ENCODE results near the gene SMIM30. TPM values are rescaled to one million over a fixed set of nuclear protein-coding genes. Genes with fewer than 3 reads are reported as not detected.
"Not testable (repeated sequence)": the region's sequence is repeated elsewhere in the genome, so short reads cannot be mapped to it uniquely, and the experiment has no call there.

Gene SMIM30
- total and polyA plus RNA-seq, 2 of the 8 experiments (the other 6 are each of a cell fraction or from before 2014, with no cell fraction given): 35.2 to 49.7 TPM

DNA sequence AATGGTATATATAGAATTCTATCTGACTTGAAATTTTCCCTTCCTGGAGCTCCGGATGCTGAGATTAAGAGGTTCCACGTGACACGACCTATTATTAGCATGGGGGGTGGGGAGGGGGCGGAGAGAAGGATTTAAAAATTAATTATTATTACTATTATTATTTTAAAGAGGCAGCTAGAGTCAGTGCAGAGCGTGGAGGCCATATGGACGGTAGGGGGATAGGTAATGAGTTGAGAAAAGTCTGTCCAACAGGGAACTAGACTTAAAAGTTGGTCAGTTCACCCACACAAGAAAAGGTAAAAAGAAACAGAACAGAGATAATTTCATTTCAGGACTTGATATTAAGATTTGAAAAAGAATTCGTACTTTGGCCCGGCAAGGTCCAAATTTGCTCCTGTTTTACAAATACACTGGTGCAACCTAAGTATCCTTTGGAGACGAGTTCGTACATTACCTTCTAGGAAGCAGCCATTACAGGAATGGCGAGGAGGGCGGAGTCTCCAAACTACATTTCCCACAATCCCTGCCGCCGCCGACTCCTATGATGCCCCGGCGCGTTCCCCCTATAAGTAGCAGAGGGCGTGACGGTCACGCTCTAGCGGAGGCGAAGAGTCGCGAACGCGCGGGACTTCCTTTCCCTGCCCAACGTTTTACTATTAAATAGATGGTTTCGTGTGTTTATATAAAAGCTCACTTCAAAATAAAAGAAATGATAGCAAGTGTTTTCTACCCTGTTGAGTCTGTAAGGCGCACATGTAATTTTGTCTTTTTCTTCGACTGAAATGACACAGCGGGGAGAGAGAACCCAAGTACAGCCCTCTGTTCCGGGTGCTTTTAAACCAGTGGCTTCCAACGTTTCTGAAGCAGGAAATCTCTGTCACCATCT is at the start of gene SMIM30 (continued):
- peak; percentile 38 for TF ChIP-seq SAP30 (IDR thresholded peaks at IDR 0.05; ENCODE audit: insufficient read depth, insufficient replicate concordance, low read length)

GRCh38 chr7:113166176-113166575 is 47.8 kb upstream of the SMIM30 start:
- H3K27ac ChIP-seq (ENCODE audit: low read depth, low read length); H3K79me2 ChIP-seq (ENCODE audit: control insufficient read depth in 1 of 2, insufficient read depth in 2 of 2, low read length in 2 of 2); H4K8ac ChIP-seq (ENCODE audit: extremely low read depth, insufficient read depth, low read length); H3K4ac ChIP-seq (replicated peaks; ENCODE audit: insufficient read length, low read depth, low read length); H3K9me3 ChIP-seq (ENCODE audit: insufficient read depth in 2 of 2, low read depth in 1 of 2, low read length in 1 of 2); H2AFZ ChIP-seq (ENCODE audit: low read length); H4K5ac ChIP-seq (ENCODE audit: insufficient read length, low read depth, low read length); H2BK5ac ChIP-seq (ENCODE audit: low read depth, low read length); DNase-seq (ENCODE audit: low read depth in 1 of 2, low spot score in 2 of 2); H2BK120ac ChIP-seq (replicated peaks; ENCODE audit: low read depth, low read length); H3K4me1 ChIP-seq (replicated peaks in 1 of 4; ENCODE audit: control insufficient read depth in 3 of 4, insufficient read depth in 4 of 4, low read length in 3 of 4); H3K4me3 ChIP-seq (ENCODE audit: extremely low read depth in 1 of 4, insufficient read depth in 2 of 4, low read depth in 3 of 4, low read length in 4 of 4); H3K4me2 ChIP-seq (ENCODE audit: insufficient read depth in 1 of 2, low read depth in 2 of 2, low read length in 2 of 2); H3K79me1 ChIP-seq (ENCODE audit: low read depth, low read length); H2BK12ac ChIP-seq (ENCODE audit: low read depth, low read length); H3K27me3 ChIP-seq (replicated peaks in 1 of 4; ENCODE audit: control insufficient read depth in 3 of 4, extremely low read depth in 1 of 4, insufficient read depth in 3 of 4, low read length in 3 of 4); H4K91ac ChIP-seq (replicated peaks; ENCODE audit: insufficient read length, low read length); H4K20me1 ChIP-seq (replicated peaks in 1 of 2; ENCODE audit: control insufficient read depth in 1 of 2, insufficient read depth in 2 of 2, low read length in 2 of 2); H3K9ac ChIP-seq (replicated peaks in 1 of 4; ENCODE audit: extremely low read depth in 1 of 4, low read depth in 3 of 4, low read length in 3 of 4); FAIRE-seq; H3K14ac ChIP-seq (ENCODE audit: insufficient read length); H2BK20ac ChIP-seq (ENCODE audit: low read length); H3K56ac ChIP-seq (replicated peaks; ENCODE audit: insufficient read length, low read depth, low read length); H2AK5ac ChIP-seq (ENCODE audit: low read depth, low read length); H3K23ac ChIP-seq (ENCODE audit: insufficient read length); H3K18ac ChIP-seq (ENCODE audit: extremely low read depth, low read length); H2BK15ac ChIP-seq (ENCODE audit: low read length); POLR2A ChIA-PET (ENCODE audit: partially characterized antibody); H3K36me3 ChIP-seq (ENCODE audit: control insufficient read depth in 2 of 4, insufficient read depth in 4 of 4, low read length in 3 of 4); H3K23me2 ChIP-seq (ENCODE audit: low read depth, low read length): not testable (repeated sequence)
- 100% methylated on average over 1 of the region's 1 CpG; no CpG with 5 or more reads in 1 of the 2 experiments for WGBS, 2 experiments (ENCODE audit: extremely low coverage in 1 of 2, insufficient coverage in 1 of 2, insufficient read length in 1 of 2, insufficient replicate concordance in 2 of 2, low coverage in 1 of 2, low lambda C conversion rate in 2 of 2, missing lambda C conversion rate in 1 of 2)
- CTCF ChIA-PET (ENCODE audit: partially characterized antibody): interaction anchor here (1.1 kb wide), 1 partner anchor 238 kb away, joined by 3 read pairs; no protein-coding TSS in a partner anchor

All from H1 (cell line).